ENCODE results near the gene RAPGEF6. TPM values are rescaled to one million over a fixed set of nuclear protein-coding genes. Genes with fewer than 3 reads are reported as not detected.

The RAPGEF6 gene
- total RNA-seq, 2 donors from 2014 or later, result 19.2 to 24.0 TPM

GRCh38 chr5:131416729-131417128 lies 218.3 kb downstream of the RAPGEF6 start:
- H3K27me3 ChIP-seq (ENCODE audit: control insufficient read depth, insufficient read depth, low read length, poor library complexity, severe bottlenecking), result no peaks in the 10 kb centered on the region
- H3K4me1 ChIP-seq (ENCODE audit: control insufficient read depth, insufficient read depth, low read length), result no peaks in the 10 kb centered on the region
- no peak overlapping the region for H3K4me3 ChIP-seq (ENCODE audit: low read length)
- H3K36me3 ChIP-seq (ENCODE audit: control insufficient read depth, insufficient read depth, low read length), result peaks cover 16% of the 10 kb centered on the region
- WGBS, 2 experiments (ENCODE audit: insufficient coverage in 1 of 2, insufficient read length in 1 of 2), result 94% methylated on average over 3 of the region's 3 CpGs; no CpG with 5 or more reads in 1 of the 2 experiments
- H3K36me3 Mint-ChIP-seq (ENCODE audit: low read depth), result peaks cover 18% of the 10 kb centered on the region
- no peaks in the 10 kb centered on the region for H3K27me3 Mint-ChIP-seq (ENCODE audit: insufficient read depth)
- H3K27ac ChIP-seq (ENCODE audit: low read depth, low read length), result no peak overlapping the region
- no peak for DNase-seq
- no peaks in the 10 kb centered on the region for H3K9me3 Mint-ChIP-seq
- peaks cover 1% of the 10 kb centered on the region for H3K4me1 Mint-ChIP-seq
- H3K9me3 ChIP-seq (ENCODE audit: control insufficient read depth, low read length), result no peaks in the 10 kb centered on the region
- TF ChIP-seq CTCF (conservative IDR thresholded peaks at IDR 0.05), result no peak
- no peak overlapping the region for H3K4me3 Mint-ChIP-seq
- H3K27ac Mint-ChIP-seq, result no peak overlapping the region
- H3K9ac ChIP-seq (ENCODE audit: extremely low read depth, low read length, poor library complexity, severe bottlenecking), result no peak overlapping the region

GRCh38 chr5:131413605-131414559 lies 221.1 kb downstream of the RAPGEF6 start:
- no peaks in the 10 kb centered on the region for H3K4me1 ChIP-seq (ENCODE audit: control insufficient read depth, insufficient read depth, low read length)
- no peak overlapping the region for H3K27ac Mint-ChIP-seq
- H3K36me3 ChIP-seq (ENCODE audit: control insufficient read depth, insufficient read depth, low read length), result peaks cover 24% of the 10 kb centered on the region
- H3K4me1 Mint-ChIP-seq, result peaks cover 1% of the 10 kb centered on the region
- H3K27me3 ChIP-seq (ENCODE audit: control insufficient read depth, insufficient read depth, low read length, poor library complexity, severe bottlenecking), result no peaks in the 10 kb centered on the region
- no peaks in the 10 kb centered on the region for H3K9me3 ChIP-seq (ENCODE audit: control insufficient read depth, low read length)
- no peak overlapping the region for H3K9ac ChIP-seq (ENCODE audit: extremely low read depth, low read length, poor library complexity, severe bottlenecking)
- no peak overlapping the region for H3K27ac ChIP-seq (ENCODE audit: low read depth, low read length)
- WGBS, 2 experiments (ENCODE audit: insufficient coverage in 1 of 2, insufficient read length in 1 of 2), result 99 to 100% methylated on average over 3 of the region's 4 CpGs
- H3K27me3 Mint-ChIP-seq (ENCODE audit: insufficient read depth), result no peaks in the 10 kb centered on the region
- no peak overlapping the region for H3K4me3 Mint-ChIP-seq
- H3K4me3 ChIP-seq (ENCODE audit: low read length), result no peak overlapping the region
- no peak for TF ChIP-seq CTCF (conservative IDR thresholded peaks at IDR 0.05)
- no peak for DNase-seq
- H3K9me3 Mint-ChIP-seq, result peaks cover 2% of the 10 kb centered on the region
- H3K36me3 Mint-ChIP-seq (ENCODE audit: low read depth), result peaks cover 22% of the 10 kb centered on the region

GRCh38 chr5:131406975-131407638 lies 227.9 kb downstream of the RAPGEF6 start:
- Mint-ChIP-seq H3K36me3 (ENCODE audit: low read depth) (peaks cover 56% of the 10 kb centered on the region), H3K4me1 (peaks cover 5% of the 10 kb centered on the region), H3K27me3 (ENCODE audit: insufficient read depth) (no peaks in the 10 kb centered on the region), H3K27ac (no peak overlapping the region), H3K9me3 (peaks cover 12% of the 10 kb centered on the region), H3K4me3 (no peak overlapping the region)
- Histone ChIP-seq H3K9me3 (ENCODE audit: control insufficient read depth, low read length) (peaks cover 10% of the 10 kb centered on the region), H3K27me3 (ENCODE audit: control insufficient read depth, insufficient read depth, low read length, poor library complexity, severe bottlenecking) (no peaks in the 10 kb centered on the region), H3K4me1 (ENCODE audit: control insufficient read depth, insufficient read depth, low read length) (no peaks in the 10 kb centered on the region), H3K9ac (ENCODE audit: extremely low read depth, low read length, poor library complexity, severe bottlenecking) (no peak overlapping the region), H3K36me3 (ENCODE audit: control insufficient read depth, insufficient read depth, low read length) (peaks cover 57% of the 10 kb centered on the region), H3K27ac (ENCODE audit: low read depth, low read length) (no peak overlapping the region), H3K4me3 (ENCODE audit: low read length) (no peak overlapping the region)
- DNase-seq, result no peak
- TF ChIP-seq CTCF (conservative IDR thresholded peaks at IDR 0.05), result no peak
- 88 to 95% methylated on average over 4 to 5 of the region's 6 CpGs for WGBS, 2 experiments (ENCODE audit: insufficient coverage in 1 of 2, insufficient read length in 1 of 2)

Measured in endodermal cell (in vitro differentiated cells).